Measurements from ENCODE around the gene GARNL3. TPM values are rescaled to one million over a fixed set of nuclear protein-coding genes. Genes with fewer than 3 reads are reported as not detected.

Gene GARNL3
- total RNA-seq, 1 donor, result 5.8 TPM

DNA sequence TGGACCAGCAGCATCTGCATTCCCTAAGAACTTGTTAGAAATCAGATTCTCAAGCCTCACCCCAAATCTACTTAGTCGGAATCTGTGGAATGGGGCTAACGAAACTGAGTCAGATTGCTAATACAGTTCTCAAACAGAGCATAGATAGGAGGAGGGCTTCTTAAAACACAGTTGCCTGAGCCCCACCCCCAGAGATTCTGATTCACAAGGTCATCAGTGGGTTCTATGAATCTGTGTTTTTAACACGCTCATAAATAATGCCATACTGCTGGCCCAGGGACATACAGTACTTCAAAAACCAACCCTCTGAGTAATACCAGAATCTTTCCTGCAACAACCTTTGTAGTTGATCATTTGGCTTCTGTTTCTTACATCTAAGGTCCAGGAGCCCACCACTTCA is 32.9 kb upstream of the GARNL3 start:
- DNase-seq (ENCODE audit: insufficient read length, low spot score, missing footprints), result no peak
- H3K4me2 ChIP-seq (ENCODE audit: insufficient read depth, low read length), result no peak overlapping the region
- no peak overlapping the region for H2AFZ ChIP-seq (ENCODE audit: low read length)
- H3K79me2 ChIP-seq (ENCODE audit: insufficient read depth, low read length), result no peaks in the 10 kb centered on the region
- no peaks in the 10 kb centered on the region for H3K4me1 ChIP-seq (ENCODE audit: insufficient read depth, low read length)
- peaks cover 1% of the 10 kb centered on the region for H4K20me1 ChIP-seq (ENCODE audit: insufficient read depth, low read length)
- TF ChIP-seq, protein P1, sequence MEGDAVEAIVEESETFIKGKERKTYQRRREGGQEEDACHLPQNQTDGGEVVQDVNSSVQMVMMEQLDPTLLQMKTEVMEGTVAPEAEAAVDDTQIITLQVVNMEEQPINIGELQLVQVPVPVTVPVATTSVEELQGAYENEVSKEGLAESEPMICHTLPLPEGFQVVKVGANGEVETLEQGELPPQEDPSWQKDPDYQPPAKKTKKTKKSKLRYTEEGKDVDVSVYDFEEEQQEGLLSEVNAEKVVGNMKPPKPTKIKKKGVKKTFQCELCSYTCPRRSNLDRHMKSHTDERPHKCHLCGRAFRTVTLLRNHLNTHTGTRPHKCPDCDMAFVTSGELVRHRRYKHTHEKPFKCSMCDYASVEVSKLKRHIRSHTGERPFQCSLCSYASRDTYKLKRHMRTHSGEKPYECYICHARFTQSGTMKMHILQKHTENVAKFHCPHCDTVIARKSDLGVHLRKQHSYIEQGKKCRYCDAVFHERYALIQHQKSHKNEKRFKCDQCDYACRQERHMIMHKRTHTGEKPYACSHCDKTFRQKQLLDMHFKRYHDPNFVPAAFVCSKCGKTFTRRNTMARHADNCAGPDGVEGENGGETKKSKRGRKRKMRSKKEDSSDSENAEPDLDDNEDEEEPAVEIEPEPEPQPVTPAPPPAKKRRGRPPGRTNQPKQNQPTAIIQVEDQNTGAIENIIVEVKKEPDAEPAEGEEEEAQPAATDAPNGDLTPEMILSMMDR (IDR thresholded peaks at IDR 0.05; ENCODE audit: extremely low read depth, low read depth, low read length), result no peak
- H3K9me3 ChIP-seq (ENCODE audit: low read depth, low read length), result no peaks in the 10 kb centered on the region
- H3K27ac ChIP-seq (ENCODE audit: low read depth, low read length), result no peak overlapping the region
- no peak overlapping the region for H3K4me3 ChIP-seq (ENCODE audit: insufficient read depth, low read length)
- H3K36me3 ChIP-seq (ENCODE audit: insufficient read depth, low read length), result no peaks in the 10 kb centered on the region
- H3K27me3 ChIP-seq (ENCODE audit: insufficient read depth, low read length), result peaks cover 3% of the 10 kb centered on the region

DNA sequence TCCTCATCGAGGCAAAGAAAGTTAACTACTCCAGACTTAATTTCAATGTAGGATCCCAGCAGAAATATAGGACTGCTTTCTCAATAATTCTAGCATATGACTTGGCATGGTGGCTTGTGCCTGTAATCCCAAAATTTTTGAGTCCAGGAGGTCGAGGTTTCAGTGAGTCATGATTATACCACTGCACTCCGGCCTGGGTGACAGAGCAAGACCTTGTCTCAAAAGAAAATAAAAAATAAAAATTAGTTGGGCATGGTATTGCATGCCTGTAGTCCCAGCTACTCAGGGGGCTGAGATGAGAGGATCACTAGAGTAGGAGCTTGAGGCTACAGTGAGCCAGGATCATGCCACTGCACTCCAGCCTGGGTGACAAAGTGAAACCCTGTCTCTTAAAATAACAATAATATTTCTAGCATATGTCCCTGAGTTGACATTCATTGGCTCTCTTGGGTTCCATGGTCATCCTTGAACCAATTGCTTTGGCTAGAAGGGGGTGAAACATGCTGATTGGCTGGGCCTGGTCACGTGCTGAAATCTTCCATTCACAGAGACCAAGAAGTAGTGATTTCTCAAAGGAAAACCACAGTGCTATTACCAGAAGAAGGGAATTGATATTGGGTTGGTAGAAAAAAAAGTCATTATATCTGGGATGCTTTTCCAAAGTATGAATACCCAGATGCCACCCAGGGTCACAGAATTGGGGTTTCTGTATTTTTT is 31.6 kb upstream of the GARNL3 start:
- no peaks in the 10 kb centered on the region for H4K20me1 ChIP-seq (ENCODE audit: insufficient read depth, low read length)
- no peak overlapping the region for H3K4me3 ChIP-seq (ENCODE audit: insufficient read depth, low read length)
- no peaks in the 10 kb centered on the region for H3K4me1 ChIP-seq (ENCODE audit: insufficient read depth, low read length)
- no peak overlapping the region for H3K27ac ChIP-seq (ENCODE audit: low read depth, low read length)
- no peaks in the 10 kb centered on the region for H3K79me2 ChIP-seq (ENCODE audit: insufficient read depth, low read length)
- no peak overlapping the region for H3K4me2 ChIP-seq (ENCODE audit: insufficient read depth, low read length)
- TF ChIP-seq, protein P1 (IDR thresholded peaks at IDR 0.05; ENCODE audit: extremely low read depth, low read depth, low read length), result no peak
- no peak overlapping the region for H2AFZ ChIP-seq (ENCODE audit: low read length)
- DNase-seq (ENCODE audit: insufficient read length, low spot score, missing footprints), result no peak
- no peaks in the 10 kb centered on the region for H3K36me3 ChIP-seq (ENCODE audit: insufficient read depth, low read length)
- H3K9me3 ChIP-seq (ENCODE audit: low read depth, low read length), result no peaks in the 10 kb centered on the region
- H3K27me3 ChIP-seq (ENCODE audit: insufficient read depth, low read length), result peaks cover 3% of the 10 kb centered on the region

DNA sequence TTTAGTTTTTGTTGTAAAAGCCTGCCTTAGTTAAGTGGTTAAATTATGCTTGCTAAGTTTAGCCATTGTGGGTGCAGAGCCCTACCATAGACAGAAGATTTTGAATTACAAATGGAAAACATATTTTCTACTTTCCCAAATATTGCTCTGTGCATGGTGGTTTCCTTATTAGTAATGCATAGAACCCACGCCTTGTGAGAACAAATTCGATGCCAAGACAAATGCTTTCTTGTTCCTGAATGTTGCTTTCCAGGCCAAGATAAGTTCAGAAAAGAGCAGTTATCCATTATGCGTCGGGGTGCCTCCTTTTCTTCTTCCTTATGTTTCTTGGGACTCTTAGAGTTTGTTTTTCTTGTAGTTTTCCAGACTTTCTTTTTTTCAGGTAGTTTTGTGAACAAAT is 31.0 kb upstream of the GARNL3 start:
- Histone ChIP-seq H3K27me3 (ENCODE audit: insufficient read depth, low read length) (peaks cover 3% of the 10 kb centered on the region), H3K27ac (ENCODE audit: low read depth, low read length) (no peak overlapping the region), H2AFZ (ENCODE audit: low read length) (peak overlapping the region; percentile 2), H3K4me2 (ENCODE audit: insufficient read depth, low read length) (peak overlapping the region; percentile 16), H3K4me3 (ENCODE audit: insufficient read depth, low read length) (no peak overlapping the region), H3K79me2 (ENCODE audit: insufficient read depth, low read length) (no peaks in the 10 kb centered on the region), H4K20me1 (ENCODE audit: insufficient read depth, low read length) (no peaks in the 10 kb centered on the region), H3K36me3 (ENCODE audit: insufficient read depth, low read length) (no peaks in the 10 kb centered on the region), H3K4me1 (ENCODE audit: insufficient read depth, low read length) (no peaks in the 10 kb centered on the region), H3K9me3 (ENCODE audit: low read depth, low read length) (no peaks in the 10 kb centered on the region)
- TF ChIP-seq, protein P1 (IDR thresholded peaks at IDR 0.05; ENCODE audit: extremely low read depth, low read depth, low read length), result no peak
- DNase-seq (ENCODE audit: insufficient read length, low spot score, missing footprints), result no peak

DNA sequence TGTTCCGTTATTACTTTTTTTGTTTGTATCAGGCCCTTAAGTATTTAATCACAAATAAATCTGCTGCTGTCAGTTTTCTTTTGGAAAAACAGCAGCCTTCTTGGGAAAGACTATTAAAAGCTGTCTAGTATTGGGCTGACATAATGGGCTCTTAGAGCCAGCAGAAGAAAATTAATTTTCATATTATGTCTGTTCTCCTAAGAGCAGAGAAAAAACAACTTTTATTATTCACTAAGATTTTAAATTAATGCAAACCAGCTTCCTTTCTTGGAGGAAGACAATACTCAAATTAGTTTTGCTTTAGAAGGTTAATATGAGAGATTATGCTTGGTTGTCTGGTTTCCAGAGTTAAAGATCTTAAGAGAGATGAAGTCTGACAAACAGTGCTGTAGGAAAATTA is 30.6 kb upstream of the GARNL3 start:
- H3K27ac ChIP-seq (ENCODE audit: low read depth, low read length), result no peak overlapping the region
- no peak overlapping the region for H2AFZ ChIP-seq (ENCODE audit: low read length)
- DNase-seq (ENCODE audit: insufficient read length, low spot score, missing footprints), result no peak
- H3K4me1 ChIP-seq (ENCODE audit: insufficient read depth, low read length), result no peaks in the 10 kb centered on the region
- H4K20me1 ChIP-seq (ENCODE audit: insufficient read depth, low read length), result no peaks in the 10 kb centered on the region
- H3K4me3 ChIP-seq (ENCODE audit: insufficient read depth, low read length), result no peak overlapping the region
- H3K9me3 ChIP-seq (ENCODE audit: low read depth, low read length), result no peaks in the 10 kb centered on the region
- H3K4me2 ChIP-seq (ENCODE audit: insufficient read depth, low read length), result no peak overlapping the region
- H3K79me2 ChIP-seq (ENCODE audit: insufficient read depth, low read length), result no peaks in the 10 kb centered on the region
- H3K36me3 ChIP-seq (ENCODE audit: insufficient read depth, low read length), result no peaks in the 10 kb centered on the region
- TF ChIP-seq, protein P1 (IDR thresholded peaks at IDR 0.05; ENCODE audit: extremely low read depth, low read depth, low read length), result no peak
- H3K27me3 ChIP-seq (ENCODE audit: insufficient read depth, low read length), result peaks cover 3% of the 10 kb centered on the region

Measured in osteoblast (primary cell).